Activated CD8-positive, alpha-beta memory T cell treated with anti-CD3 and anti-CD28 coated beads for 24 hours (primary cell): ENCODE measurements around the gene HERC5.
"Not testable (repeated sequence)": the region's sequence is repeated elsewhere in the genome, so short reads cannot be mapped to it uniquely, and the experiment has no call there.

ENCODE experiments used
- DNase-seq: peaks from one replicate; pipeline ENCODE4 v3.0.0-alpha.2; 2020

Gene HERC5

GRCh38 chr4:88456670-88457306, at the start of gene HERC5:
TSS of gene HERC5 (plus strand) at chr4:88457119. CDS start at chr4:88457270, 151 bp downstream.
- peak; percentile 93 for DNase-seq

GRCh38 chr4:88409206-88409605, 47.7 kb upstream of the HERC5 start:
- DNase-seq, result no peak

DNA sequence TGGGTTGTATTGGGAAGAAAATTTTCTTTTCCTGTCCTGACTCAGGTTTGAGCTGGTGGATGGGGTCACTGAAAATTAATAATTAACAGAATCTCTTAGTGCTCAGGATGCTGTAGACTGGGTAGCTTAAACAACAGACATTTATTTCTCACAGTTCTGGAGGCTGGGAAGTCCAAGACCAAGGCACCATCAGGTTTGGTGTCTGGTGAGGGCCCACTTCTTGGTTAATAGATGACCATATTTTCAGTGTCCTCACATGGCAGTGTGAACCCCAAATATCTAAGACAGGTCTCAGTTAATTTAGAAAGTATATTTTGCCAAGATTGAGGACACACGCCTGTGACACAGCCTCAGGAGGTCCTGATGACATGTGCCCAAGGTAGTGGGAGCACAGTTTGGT, 47.1 kb upstream of the HERC5 start:
- DNase-seq, result no peak

DNA sequence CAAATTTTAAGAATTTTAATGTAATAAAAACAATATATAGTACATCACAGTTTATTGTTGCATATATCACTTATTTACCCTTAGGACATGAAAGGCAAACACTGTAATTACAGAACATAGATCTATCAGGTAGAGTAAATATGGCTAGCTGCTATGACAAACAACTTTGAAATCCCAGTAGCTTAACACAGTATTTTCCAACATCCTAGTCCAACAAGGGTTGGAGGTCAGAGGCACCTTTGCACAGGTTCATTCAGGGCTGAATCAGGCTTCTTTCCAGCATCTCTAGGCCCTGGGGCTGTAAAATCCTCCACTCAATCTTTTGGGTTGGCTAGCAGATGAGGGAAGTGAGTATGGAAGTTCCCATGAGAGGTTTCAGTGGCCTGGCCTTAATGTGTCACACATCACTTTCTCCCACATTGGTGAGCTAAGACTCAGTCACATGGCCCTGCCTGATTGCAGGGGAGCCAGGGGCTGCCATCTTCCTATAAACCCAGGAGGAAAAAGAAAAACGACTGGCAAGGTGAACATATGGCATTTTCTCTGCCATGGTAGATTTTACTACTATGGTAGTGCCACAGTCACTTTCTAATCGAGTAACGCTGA, 45.3 kb upstream of the HERC5 start:
- no peak for DNase-seq

GRCh38 chr4:88413801-88414200, 43.1 kb upstream of the HERC5 start:
- no peak for DNase-seq

GRCh38 chr4:88414755-88415154, 42.2 kb upstream of the HERC5 start:
- no peak for DNase-seq

GRCh38 chr4:88415982-88416381, 40.9 kb upstream of the HERC5 start:
- DNase-seq, result no peak

DNA sequence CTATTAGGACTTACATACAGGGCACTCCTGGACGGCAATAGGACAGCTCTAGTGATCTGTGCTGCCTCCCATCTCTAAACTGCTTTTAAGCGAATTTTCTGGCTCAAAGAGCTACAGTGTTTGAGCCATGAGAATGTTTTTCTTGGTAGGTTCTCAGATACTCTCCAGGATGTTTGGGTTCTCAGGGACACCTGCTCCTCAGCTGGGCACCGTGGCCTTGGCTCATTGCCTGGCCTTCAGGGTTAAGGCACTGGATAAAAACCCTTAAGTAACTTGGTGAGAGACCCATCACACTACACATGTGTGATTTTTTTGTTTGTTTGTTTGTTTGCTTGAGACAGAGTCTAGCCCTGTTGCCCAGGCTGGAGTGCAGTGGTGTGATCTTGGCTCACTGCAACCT, 38.5 kb upstream of the HERC5 start:
- no peak for DNase-seq

DNA sequence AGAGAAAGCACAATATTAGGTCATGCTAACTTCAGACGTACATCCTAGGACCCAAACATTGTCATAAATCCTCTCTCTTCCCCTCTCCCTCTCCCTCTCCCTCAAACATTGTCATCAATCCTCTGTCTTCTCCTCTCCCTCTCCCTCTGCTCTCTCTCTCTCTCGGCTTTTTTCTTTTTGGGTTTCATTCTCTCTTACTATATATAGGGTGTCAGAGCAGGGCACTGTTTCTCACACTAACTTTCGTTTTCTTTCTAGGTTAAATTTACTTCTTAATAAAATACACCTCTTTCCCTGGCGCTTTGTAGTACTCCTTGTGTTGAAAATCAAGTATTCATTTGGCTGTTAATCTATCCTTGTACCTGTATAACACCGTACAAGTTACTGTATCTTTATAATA, 37.0 kb upstream of the HERC5 start:
- DNase-seq, result no peak

DNA sequence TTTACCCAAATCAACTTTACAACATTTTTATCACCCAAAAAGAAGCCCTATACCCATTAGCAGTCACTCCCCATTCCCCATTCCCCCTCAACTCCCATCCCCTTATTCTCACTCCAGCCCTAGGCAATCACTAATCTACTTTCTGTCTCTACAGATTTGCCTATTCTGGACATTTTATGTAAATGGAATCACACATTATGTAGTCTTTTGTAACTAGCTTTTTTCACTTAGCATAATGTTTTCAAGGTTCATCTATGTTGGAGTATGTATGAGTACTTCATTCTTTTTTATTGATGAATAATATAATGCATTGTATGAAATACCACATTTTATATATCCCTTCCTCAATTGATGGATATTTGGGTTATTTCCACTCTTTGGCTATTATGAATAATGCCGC, 36.1 kb upstream of the HERC5 start:
- no peak for DNase-seq

DNA sequence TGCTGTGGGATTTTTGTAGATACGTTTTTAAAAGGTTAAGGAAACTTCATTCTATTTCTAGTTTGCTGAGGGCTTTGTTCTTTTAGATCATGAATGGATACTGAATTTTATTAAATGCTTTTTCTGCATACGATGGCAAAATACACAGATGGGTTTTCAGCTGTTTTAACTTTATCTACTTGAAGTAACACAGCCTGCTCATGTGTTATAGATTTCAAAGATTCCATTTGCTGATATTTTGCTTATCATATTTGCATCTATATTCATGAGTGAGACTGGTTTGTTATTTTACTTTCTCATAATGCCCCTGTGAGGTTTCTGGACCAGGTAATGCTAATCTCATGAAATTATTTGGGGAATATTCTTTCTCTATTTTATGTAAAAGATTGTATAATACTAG, 34.5 kb upstream of the HERC5 start:
- no peak for DNase-seq

DNA sequence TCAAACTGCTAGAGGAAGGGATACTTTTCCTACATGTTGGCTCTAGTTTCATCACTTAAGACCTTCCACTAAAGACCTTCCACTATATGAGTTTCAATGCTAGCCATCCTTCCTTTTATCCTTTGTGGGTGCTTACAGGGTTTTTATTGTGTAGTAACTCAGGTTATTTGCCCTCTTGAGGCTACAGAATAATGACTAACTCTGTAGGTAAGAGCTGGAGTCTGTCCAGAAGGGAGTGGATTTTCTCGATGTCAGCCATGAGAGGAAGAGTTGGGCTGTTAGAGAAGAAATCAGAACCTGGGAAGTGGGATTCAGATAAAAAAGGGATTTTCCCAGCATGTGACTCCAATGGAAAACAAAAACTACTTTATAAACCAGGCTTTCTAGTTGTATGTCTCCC, 27.5 kb upstream of the HERC5 start:
- no peak for DNase-seq

- DNase-seq, result no peak
Measured at GRCh38 chr4:88435987-88436693, 20.8 kb upstream of the HERC5 start.

DNA sequence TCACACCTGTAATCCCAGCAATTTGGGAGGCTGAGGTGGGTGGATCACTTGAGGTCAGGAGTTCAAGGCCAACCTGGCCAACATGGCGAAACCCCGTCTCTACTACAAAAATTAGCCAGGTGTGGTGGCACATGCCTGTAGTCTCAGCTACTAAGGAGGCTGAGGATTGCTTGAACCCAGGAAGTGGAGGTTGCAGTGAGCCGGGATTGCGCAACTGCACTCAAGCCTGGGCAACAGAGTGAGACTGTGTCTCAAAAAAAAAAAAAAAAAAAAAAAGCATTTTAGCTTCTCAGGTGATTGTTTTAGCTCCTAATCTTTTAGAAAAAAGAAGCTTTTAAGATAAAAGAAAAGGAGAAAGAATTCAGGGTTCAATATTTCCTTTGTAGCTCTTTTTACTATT, 19.0 kb upstream of the HERC5 start:
- DNase-seq, result not testable (repeated sequence)

GRCh38 chr4:88439161-88439760, 17.7 kb upstream of the HERC5 start:
- DNase-seq, result no peak

- no peak for DNase-seq
Measured at GRCh38 chr4:88440146-88440545, 16.8 kb upstream of the HERC5 start.

DNA sequence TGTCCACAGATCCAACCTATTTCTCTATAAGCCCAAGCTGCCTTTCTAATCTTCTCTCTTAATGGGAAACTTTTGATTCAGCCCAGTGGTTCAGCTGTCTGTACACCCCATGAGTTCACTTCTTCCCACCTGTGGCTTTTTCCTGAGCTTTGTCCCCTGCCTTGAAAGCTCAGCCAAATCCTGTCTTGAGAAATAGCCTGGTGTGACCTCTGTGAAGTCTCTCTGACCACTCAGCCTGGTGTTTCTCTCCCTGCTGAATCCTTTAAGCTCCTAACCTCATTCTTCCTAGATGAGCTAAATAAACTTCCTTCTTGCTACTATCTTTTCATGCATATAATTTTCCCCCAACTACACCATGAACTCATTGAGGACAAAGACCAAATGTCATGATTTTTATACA, 15.2 kb upstream of the HERC5 start:
- no peak for DNase-seq

GRCh38 chr4:88442689-88443191, 14.2 kb upstream of the HERC5 start:
- DNase-seq, result no peak

- no peak for DNase-seq
Measured at GRCh38 chr4:88443486-88443885, 13.4 kb upstream of the HERC5 start.

GRCh38 chr4:88445252-88445651, 11.7 kb upstream of the HERC5 start:
- DNase-seq, result no peak

- no peak for DNase-seq
Measured at GRCh38 chr4:88446124-88446523, 10.8 kb upstream of the HERC5 start.

DNA sequence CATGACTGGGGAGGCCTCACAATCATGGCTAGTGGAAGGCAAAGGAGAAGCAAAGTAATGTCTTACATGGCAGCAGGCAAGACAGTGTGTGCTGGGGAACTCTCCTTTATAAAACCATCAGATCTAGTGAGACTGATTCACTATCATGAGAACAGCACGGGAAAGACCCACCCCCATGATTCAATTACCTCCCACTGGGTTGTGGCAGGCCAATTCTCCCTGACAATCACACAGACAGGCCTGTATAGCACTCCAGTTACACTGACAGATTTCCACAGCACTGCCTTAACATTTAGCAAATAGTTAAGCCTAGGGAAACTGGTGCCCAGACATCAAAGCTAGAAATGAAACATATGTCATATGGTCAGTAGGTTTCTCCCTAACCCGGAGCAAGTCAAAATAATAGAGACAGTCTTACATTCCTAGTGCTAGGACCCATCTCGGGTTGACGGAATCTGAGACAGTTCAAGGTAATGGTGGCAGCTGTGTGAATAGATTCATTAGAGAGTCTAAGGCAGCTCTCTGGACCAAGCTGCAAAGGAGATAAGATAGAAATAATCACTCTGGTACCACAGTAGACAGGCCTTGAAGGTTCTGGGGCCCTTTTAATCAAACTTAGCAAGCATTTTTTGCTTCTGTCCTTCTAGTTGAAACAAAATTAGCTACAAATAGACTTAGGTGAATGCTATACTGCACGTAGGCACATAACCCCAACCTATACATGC, 9.4 kb upstream of the HERC5 start:
- DNase-seq, result no peak

DNA sequence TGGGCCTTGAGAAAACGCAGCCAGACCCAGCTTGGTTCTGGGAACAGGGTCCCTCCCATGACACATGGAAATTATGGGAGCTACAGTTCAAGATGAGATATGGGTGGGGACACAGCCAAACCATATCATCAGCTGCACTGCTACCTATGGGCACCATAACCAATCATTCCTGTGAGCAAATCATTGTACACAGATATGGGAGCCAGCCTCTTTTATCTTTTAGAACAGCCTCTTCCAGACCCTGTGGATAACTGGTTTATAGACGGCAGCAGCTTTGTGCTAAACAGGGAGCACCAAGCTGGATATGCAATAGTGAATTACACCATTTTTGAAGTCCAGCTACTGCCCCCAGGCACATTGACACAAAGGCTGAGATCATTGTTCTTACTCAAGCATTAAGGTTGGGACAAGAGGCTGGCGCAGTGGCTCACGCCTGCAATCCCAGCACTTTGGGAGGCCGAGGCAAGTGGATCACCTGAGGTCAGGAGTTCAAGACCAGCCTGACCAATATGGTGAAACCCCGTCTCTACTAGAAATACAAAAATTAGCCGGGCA, 8.6 kb upstream of the HERC5 start:
- DNase-seq, result not testable (repeated sequence)
